ENCODE measurements around the gene RAPGEF5.

RAPGEF5 gene

GRCh38 chr7:22323714-22324113 is 33.2 kb downstream of the RAPGEF5 start:
- H3K27ac ChIP-seq, result no peak overlapping the region
- no peak for TF ChIP-seq ZFX (IDR thresholded peaks at IDR 0.05)
- TF ChIP-seq, protein P1, sequence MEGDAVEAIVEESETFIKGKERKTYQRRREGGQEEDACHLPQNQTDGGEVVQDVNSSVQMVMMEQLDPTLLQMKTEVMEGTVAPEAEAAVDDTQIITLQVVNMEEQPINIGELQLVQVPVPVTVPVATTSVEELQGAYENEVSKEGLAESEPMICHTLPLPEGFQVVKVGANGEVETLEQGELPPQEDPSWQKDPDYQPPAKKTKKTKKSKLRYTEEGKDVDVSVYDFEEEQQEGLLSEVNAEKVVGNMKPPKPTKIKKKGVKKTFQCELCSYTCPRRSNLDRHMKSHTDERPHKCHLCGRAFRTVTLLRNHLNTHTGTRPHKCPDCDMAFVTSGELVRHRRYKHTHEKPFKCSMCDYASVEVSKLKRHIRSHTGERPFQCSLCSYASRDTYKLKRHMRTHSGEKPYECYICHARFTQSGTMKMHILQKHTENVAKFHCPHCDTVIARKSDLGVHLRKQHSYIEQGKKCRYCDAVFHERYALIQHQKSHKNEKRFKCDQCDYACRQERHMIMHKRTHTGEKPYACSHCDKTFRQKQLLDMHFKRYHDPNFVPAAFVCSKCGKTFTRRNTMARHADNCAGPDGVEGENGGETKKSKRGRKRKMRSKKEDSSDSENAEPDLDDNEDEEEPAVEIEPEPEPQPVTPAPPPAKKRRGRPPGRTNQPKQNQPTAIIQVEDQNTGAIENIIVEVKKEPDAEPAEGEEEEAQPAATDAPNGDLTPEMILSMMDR (conservative IDR thresholded peaks at IDR 0.05), result no peak

DNA sequence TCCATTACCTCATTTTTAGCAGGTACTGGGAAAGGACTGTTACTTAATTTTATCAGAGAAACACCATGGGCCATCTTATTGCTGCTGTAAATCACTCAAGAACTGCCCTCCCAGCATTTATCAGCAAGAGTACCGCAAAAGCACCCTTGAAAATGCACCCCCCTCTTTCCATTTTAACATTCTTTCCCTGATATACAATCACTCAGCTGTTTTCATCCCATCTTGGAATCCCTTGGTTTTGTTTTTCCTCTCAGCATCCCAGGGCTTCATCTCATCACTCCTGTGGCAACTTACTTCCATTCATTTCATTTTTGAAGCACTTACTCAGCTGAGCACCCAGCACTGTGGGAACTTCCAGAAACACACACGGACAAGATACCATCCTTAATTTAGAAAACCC is 36.5 kb downstream of the RAPGEF5 start:
- TF ChIP-seq, protein P1 (conservative IDR thresholded peaks at IDR 0.05), result no peak
- no peak for TF ChIP-seq ZFX (IDR thresholded peaks at IDR 0.05)
- no peak overlapping the region for H3K27ac ChIP-seq

- no peak overlapping the region for H3K27ac ChIP-seq
- TF ChIP-seq ZFX (IDR thresholded peaks at IDR 0.05), result no peak
- TF ChIP-seq, protein P1 (conservative IDR thresholded peaks at IDR 0.05), result no peak
These were observed 37.2 kb downstream of the RAPGEF5 start for GRCh38 chr7:22319424-22320403.

GRCh38 chr7:22318376-22318775 is 38.6 kb downstream of the RAPGEF5 start:
- TF ChIP-seq, protein P1 (conservative IDR thresholded peaks at IDR 0.05), result no peak
- no peak for TF ChIP-seq ZFX (IDR thresholded peaks at IDR 0.05)
- no peak overlapping the region for H3K27ac ChIP-seq

GRCh38 chr7:22317632-22318031 is 39.3 kb downstream of the RAPGEF5 start:
- H3K27ac ChIP-seq, result no peak overlapping the region
- TF ChIP-seq, protein P1 (conservative IDR thresholded peaks at IDR 0.05), result no peak
- no peak for TF ChIP-seq ZFX (IDR thresholded peaks at IDR 0.05)

GRCh38 chr7:22316914-22317313 is 40.0 kb downstream of the RAPGEF5 start:
- TF ChIP-seq, protein P1 (conservative IDR thresholded peaks at IDR 0.05), result no peak
- no peak for TF ChIP-seq ZFX (IDR thresholded peaks at IDR 0.05)
- no peak overlapping the region for H3K27ac ChIP-seq

GRCh38 chr7:22307816-22308215 is 49.1 kb downstream of the RAPGEF5 start:
- TF ChIP-seq, protein P1 (conservative IDR thresholded peaks at IDR 0.05), result no peak
- no peak for TF ChIP-seq ZFX (IDR thresholded peaks at IDR 0.05)
- H3K27ac ChIP-seq, result no peak overlapping the region

All from C4-2B (cell line).